GM23338 (cell line): ENCODE measurements around the gene DCAF5. TPM values are rescaled to one million over a fixed set of nuclear protein-coding genes. Genes with fewer than 3 reads are reported as not detected.

ENCODE experiments used
- ATAC-seq: fragments of 200-7000 bp; cut with Tn5 transposase; 3 replicates; pipeline ENCODE4 v1.9.1; 2020
- DNase-seq: peaks from one replicate; pipeline ENCODE4 v3.0.0-alpha.2; 2015; ENCODE audit warnings: low spot score
- H2AFZ ChIP-seq: fragments of 200-600 bp; sonication (generic); 2 replicates; pipeline ENCODE4 v1.8.0; 2016; ENCODE audit warnings: antibody characterized with exemption, mild to moderate bottlenecking, moderate library complexity
- H3F3A ChIP-seq: fragments of 200-600 bp; sonication (generic); replicated peaks from 2 replicates; pipeline ENCODE4 v1.8.0; 2017; ENCODE audit warnings: antibody characterized with exemption, mixed run types, low read depth
- H3K27ac ChIP-seq: fragments of 200-600 bp; sonication (generic); 2 replicates; pipeline ENCODE4 v1.6.1; 2016; ENCODE audit warnings: low read depth
- H3K27me3 ChIP-seq: fragments of 200-600 bp; sonication (generic); 2 replicates; pipeline ENCODE4 v1.8.0; 2016; ENCODE audit warnings: mild to moderate bottlenecking, mixed run types, moderate library complexity; ENCODE audit not compliant: insufficient read depth
- H3K36me3 ChIP-seq: fragments of 200-600 bp; sonication (generic); 2 replicates; pipeline ENCODE4 v1.8.0; 2016; ENCODE audit warnings: mild to moderate bottlenecking; ENCODE audit not compliant: insufficient read depth
- H3K4me1 ChIP-seq: fragments of 200-600 bp; sonication (generic); 2 replicates; pipeline ENCODE4 v1.8.0; 2016; ENCODE audit warnings: mild to moderate bottlenecking, moderate library complexity; ENCODE audit not compliant: insufficient read depth
- H3K4me2 ChIP-seq: fragments of 200-600 bp; sonication (generic); 2 replicates; pipeline ENCODE4 v1.7.1; 2017; ENCODE audit warnings: mixed run types
- H3K4me3 ChIP-seq: fragments of 200-600 bp; sonication (generic); 2 replicates; pipeline ENCODE4 v1.6.1; 2016; ENCODE audit warnings: mixed run types
- H3K79me2 ChIP-seq: fragments of 200-600 bp; sonication (generic); replicated peaks from 2 replicates; pipeline ENCODE4 v1.8.0; 2017; ENCODE audit warnings: mild to moderate bottlenecking; ENCODE audit not compliant: insufficient read depth
- H3K9me2 ChIP-seq: fragments of 200-600 bp; sonication (generic); 2 replicates; pipeline ENCODE4 v1.8.0; 2017; ENCODE audit not compliant: insufficient read depth
- H4K20me1 ChIP-seq: fragments of 200-600 bp; sonication (generic); replicated peaks from 2 replicates; pipeline ENCODE4 v1.8.0; 2017; ENCODE audit warnings: mild to moderate bottlenecking; ENCODE audit not compliant: insufficient read depth
- H3K27ac Mint-ChIP-seq: 2 replicates; pipeline ENCODE4 v1.8.0; 2020; ENCODE audit warnings: inconsistent platforms, mild to moderate bottlenecking, moderate library complexity, mixed read lengths
- H3K27me3 Mint-ChIP-seq: 3 replicates; pipeline ENCODE4 v1.8.0; 2022; ENCODE audit warnings: low read depth, mild to moderate bottlenecking, moderate library complexity, mixed read lengths, inconsistent platforms; ENCODE audit not compliant: insufficient read depth, poor library complexity
- H3K36me3 Mint-ChIP-seq: 3 replicates; pipeline ENCODE4 v1.8.0; 2021; ENCODE audit warnings: low read depth, mild to moderate bottlenecking, inconsistent platforms, moderate library complexity, mixed read lengths
- H3K4me1 Mint-ChIP-seq: 3 replicates; pipeline ENCODE4 v1.8.0; 2020; ENCODE audit warnings: mild to moderate bottlenecking, inconsistent platforms, mixed read lengths
- H3K4me3 Mint-ChIP-seq: 3 replicates; pipeline ENCODE4 v1.8.0; 2021; ENCODE audit warnings: moderate library complexity, mild to moderate bottlenecking, inconsistent platforms, mixed read lengths
- H3K9me3 Mint-ChIP-seq: 3 replicates; pipeline ENCODE4 v1.8.0; 2020; ENCODE audit warnings: moderate library complexity, mild to moderate bottlenecking, inconsistent platforms, mixed read lengths
- ETS1 ChIP-seq: IDR thresholded peaks from 2 replicates; pipeline ENCODE4 v1.6.1; 2016; ENCODE audit warnings: antibody characterized with exemption
- JUNB ChIP-seq: IDR thresholded peaks from one replicate; pipeline ENCODE4 v1.6.1; 2016; ENCODE audit warnings: antibody characterized with exemption; ENCODE audit not compliant: unreplicated experiment
- REST ChIP-seq: IDR thresholded peaks from one replicate; pipeline ENCODE4 v1.6.1; 2018; ENCODE audit warnings: antibody characterized with exemption; ENCODE audit not compliant: unreplicated experiment
- ZNF462 ChIP-seq: fragments of 250-450 bp; sonication (Bioruptor Pico); IDR thresholded peaks from 2 replicates; pipeline ENCODE4 v1.5.0; 2020; ENCODE audit warnings: mild to moderate bottlenecking, moderate library complexity
- polyA plus RNA-seq: library from polyadenylated mRNA; unstranded; fragments of >200 nt; fragmentation: Nextera tagmentation; extraction: Ambion mirVana; gene quantifications from 2 replicates; pipeline ENCODE4 v1.2.1, GENCODE V29; 2016
- total RNA-seq: library from RNA; depleted of rRNA; stranded (reverse); fragments of >200 nt; shearing (Covaris generic); gene quantifications from 2 replicates; pipeline ENCODE4 v1.2.3, GENCODE V29; 2014

Gene DCAF5
- total and polyA plus RNA-seq, 2 experiments from 2014 or later: 14.0 to 15.2 TPM

GRCh38 chr14:69096781-69097475 lies 56.0 kb downstream of the DCAF5 start:
- Histone ChIP-seq H3K4me1 (peaks cover 14% of the 10 kb centered on the region), H3K4me3 (no peak overlapping the region), H3K9me2 (no peaks in the 10 kb centered on the region), H2AFZ (no peak overlapping the region), H3F3A (no peaks in the 10 kb centered on the region), H3K4me2 (no peak overlapping the region), H3K79me2 (no peaks in the 10 kb centered on the region), H3K27me3 (no peaks in the 10 kb centered on the region), H3K36me3 (no peaks in the 10 kb centered on the region), H3K27ac (no peak overlapping the region), H4K20me1 (no peaks in the 10 kb centered on the region)
- DNase-seq (peak; percentile 39), ATAC-seq (peak; percentile 13; the same call in 2 of the 3 replicates)
- Mint-ChIP-seq H3K36me3 (no peaks in the 10 kb centered on the region), H3K4me3 (no peak overlapping the region), H3K27ac (no peak overlapping the region), H3K27me3 (no peaks in the 10 kb centered on the region), H3K9me3 (no peaks in the 10 kb centered on the region), H3K4me1 (peaks cover 27% of the 10 kb centered on the region)
- no peak for TF ChIP-seq ZNF462 (CRISPR knock-in tag)
- no peak for TF ChIP-seq ETS1
- TF ChIP-seq REST: no peak
- no peak for TF ChIP-seq JUNB
